Measurements from ENCODE around the gene CISH.

CISH gene

DNA sequence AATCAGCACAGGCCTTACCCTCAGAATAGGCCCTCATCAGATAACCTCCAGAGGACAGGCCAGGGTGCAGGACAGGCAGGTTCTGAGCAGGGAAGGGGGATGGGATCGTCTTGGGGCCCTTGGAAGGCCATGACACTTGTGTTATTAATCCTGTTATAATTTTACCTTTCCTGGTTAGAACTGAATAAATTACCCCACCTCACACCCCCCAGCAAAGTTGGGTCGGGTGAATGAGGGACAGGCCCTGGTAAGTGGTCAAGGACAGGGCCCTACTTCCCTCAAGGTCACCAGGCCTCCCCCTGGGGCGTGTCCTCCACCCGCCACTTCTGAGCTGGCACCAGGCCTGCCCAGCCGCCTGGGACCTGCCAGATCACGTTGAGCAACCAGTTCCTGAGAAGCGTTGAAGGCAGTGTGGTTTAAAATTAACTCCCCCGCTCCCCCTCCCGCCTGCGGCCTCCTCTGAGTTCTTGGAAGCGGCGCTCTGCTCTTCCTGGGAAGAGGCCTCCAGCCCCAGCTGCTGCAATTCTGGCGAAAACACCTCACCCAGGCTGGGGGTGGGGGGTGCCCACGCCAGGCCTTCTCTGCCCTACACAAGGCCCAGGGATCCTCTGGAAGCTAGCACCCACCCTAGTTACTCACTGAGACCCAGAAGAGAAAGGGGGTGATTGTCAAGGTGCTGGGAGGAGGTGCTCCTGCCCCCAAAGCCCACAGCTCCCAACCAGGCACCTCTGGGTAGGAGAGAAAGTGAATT lies 10.6 kb downstream of the CISH start:
- H3K27ac ChIP-seq, result peak overlapping the region; percentile 46; the same call in 1 of the 2 replicates
- no peak for DNase-seq (ENCODE audit: low read depth, low spot score)

DNA sequence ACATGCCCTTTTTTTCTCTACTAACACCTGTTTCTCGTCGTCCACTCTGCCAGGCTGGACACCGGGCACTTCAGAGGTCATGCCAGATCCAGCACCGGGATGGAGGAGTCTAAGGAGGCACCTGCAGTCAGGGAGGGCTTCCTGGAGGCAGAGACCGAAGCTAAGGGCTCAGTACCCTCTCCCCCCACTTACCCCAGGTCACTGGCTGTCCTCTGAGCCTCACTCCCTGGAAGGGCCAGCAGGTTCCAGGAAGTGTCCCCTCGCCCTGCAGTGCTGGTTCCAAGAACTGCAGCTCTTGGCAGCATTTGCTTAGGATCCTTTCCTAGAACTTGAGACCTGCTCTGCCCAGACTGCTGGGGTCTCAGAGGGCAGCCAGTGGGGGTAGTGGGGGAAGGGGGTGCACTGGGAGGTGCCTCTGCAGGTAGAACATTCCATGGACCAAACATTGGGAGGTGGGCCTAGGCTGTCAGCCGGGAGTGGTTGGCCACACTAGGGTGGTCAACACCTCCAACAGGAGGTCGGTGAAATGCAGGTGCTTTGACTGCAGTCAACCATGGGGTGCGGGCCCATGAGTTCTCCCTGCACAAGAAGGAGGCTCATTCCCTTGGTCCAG lies 11.3 kb downstream of the CISH start:
- Histone ChIP-seq H3K36me3 (ENCODE audit: insufficient read depth, low read length) (no peaks in the 10 kb centered on the region), H3K27ac (no peak overlapping the region), H3K9ac (ENCODE audit: insufficient read length) (no peak overlapping the region), H3K9me3 (ENCODE audit: low read depth, low read length) (no peaks in the 10 kb centered on the region), H3K4me3 (no peak overlapping the region)
- DNase-seq (ENCODE audit: low read depth, low spot score), result no peak
- TF ChIP-seq FOXP2 (optimal IDR thresholded peaks at IDR 0.05; ENCODE audit: control extremely low read depth, extremely low read length, insufficient read depth) (no peak), EZH2 (IDR thresholded peaks at IDR 0.05) (no peak), POLR2AphosphoS5 (IDR thresholded peaks at IDR 0.05; ENCODE audit: borderline replicate concordance, low read depth, low read length) (no peak)

More for the DNA sequence above, 10.6 kb downstream of the CISH start:
- H3K4me3 ChIP-seq, result peak overlapping the region; percentile 54; the same call in 1 of the 2 replicates
- H3K36me3 ChIP-seq (ENCODE audit: insufficient read depth, low read length), result no peaks in the 10 kb centered on the region
- H3K9me3 ChIP-seq (ENCODE audit: low read depth, low read length), result no peaks in the 10 kb centered on the region
- TF ChIP-seq POLR2AphosphoS5 (IDR thresholded peaks at IDR 0.05; ENCODE audit: borderline replicate concordance, low read depth, low read length) (no peak), EZH2 (IDR thresholded peaks at IDR 0.05) (no peak), FOXP2 (optimal IDR thresholded peaks at IDR 0.05; ENCODE audit: control extremely low read depth, extremely low read length, insufficient read depth) (no peak)
- H3K9ac ChIP-seq (ENCODE audit: insufficient read length), result peak overlapping the region; percentile 26

DNA sequence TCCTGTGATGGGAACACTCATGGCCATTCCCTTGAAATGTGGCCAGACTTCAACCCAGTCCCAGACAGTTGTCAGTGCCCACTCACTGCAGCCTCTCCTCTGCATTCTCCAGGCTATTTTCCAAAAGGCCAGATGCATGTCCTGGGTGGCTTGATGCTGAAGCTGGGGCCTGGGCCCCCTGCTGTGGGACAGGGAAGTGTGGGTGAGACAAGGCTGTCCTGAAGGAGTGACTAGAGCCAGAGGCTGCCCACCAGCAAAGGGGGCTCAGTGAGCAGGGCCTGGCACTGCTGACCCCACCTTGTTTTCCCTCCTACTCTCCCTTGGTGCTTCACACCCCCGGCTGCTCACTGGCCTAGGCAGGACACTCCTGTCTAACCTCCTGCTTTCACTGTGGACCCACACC lies 11.9 kb downstream of the CISH start:
- H3K9me3 ChIP-seq (ENCODE audit: low read depth, low read length), result no peaks in the 10 kb centered on the region
- no peaks in the 10 kb centered on the region for H3K36me3 ChIP-seq (ENCODE audit: insufficient read depth, low read length)
- H3K9ac ChIP-seq (ENCODE audit: insufficient read length), result no peak overlapping the region
- no peak overlapping the region for H3K27ac ChIP-seq
- TF ChIP-seq EZH2 (IDR thresholded peaks at IDR 0.05) (no peak), POLR2AphosphoS5 (IDR thresholded peaks at IDR 0.05; ENCODE audit: borderline replicate concordance, low read depth, low read length) (no peak), FOXP2 (optimal IDR thresholded peaks at IDR 0.05; ENCODE audit: control extremely low read depth, extremely low read length, insufficient read depth) (no peak)
- DNase-seq (ENCODE audit: low read depth, low spot score), result no peak
- H3K4me3 ChIP-seq, result no peak overlapping the region

DNA sequence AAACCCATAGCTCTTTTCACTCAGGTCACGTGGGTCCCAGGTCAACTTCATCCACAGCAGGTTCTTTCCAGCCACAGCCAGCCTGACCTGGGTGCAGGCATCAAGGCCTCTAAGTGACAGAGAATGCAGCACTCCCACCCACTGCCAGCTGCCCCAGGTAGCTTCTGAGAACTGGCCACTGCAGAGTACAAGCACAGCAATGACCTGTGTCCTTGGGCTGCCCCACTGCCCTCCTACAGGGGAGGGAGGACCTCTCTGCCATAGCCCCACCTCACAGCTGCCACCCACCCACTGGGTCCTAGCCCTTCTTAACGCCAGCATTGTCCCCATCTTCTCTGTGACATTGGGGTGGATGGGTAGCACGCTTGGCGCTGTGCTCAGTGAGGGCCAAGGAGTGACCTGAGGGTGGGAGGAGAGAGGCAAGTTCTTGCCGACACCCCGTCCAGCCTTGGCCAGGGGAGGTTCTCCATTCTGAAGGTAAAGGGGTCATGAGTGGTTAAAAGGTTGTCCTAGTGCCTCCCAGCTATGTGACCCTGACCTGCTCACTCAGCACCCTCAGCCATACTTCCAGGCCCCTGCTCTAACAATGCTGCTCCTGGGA lies 12.4 kb downstream of the CISH start:
- DNase-seq (ENCODE audit: low read depth, low spot score), result no peak
- H3K4me3 ChIP-seq, result no peak overlapping the region
- no peak overlapping the region for H3K9ac ChIP-seq (ENCODE audit: insufficient read length)
- H3K9me3 ChIP-seq (ENCODE audit: low read depth, low read length), result no peaks in the 10 kb centered on the region
- H3K27ac ChIP-seq, result no peak overlapping the region
- no peaks in the 10 kb centered on the region for H3K36me3 ChIP-seq (ENCODE audit: insufficient read depth, low read length)
- TF ChIP-seq FOXP2 (optimal IDR thresholded peaks at IDR 0.05; ENCODE audit: control extremely low read depth, extremely low read length, insufficient read depth) (no peak), EZH2 (IDR thresholded peaks at IDR 0.05) (no peak), POLR2AphosphoS5 (IDR thresholded peaks at IDR 0.05; ENCODE audit: borderline replicate concordance, low read depth, low read length) (no peak)

DNA sequence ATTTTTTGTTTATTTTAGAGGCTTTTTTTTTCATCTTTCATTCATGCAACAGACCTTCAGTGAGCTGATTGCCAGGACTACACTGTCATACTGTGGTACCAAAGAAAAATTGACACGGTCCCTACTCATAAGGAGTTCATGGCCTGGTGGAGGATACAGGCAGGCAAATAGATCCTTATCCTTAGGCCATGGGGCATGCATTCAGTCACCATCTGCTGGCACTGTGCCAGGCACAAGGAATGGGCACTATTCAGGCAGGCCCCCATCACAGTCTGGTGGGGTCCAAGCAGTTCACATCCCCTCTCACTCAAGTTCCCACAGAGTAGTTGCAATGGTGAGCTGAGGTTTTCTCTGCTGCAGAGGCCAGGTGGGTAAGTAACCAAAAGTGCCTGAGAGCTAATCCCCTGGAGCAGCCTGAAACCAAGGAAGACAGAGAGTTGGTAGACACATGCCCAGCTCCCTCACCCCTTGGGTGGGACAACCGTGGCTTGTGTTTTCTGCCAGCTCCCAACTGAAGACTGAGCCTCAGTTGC lies 17.3 kb downstream of the CISH start:
- DNase-seq (ENCODE audit: low read depth, low spot score), result no peak
- Histone ChIP-seq H3K9me3 (ENCODE audit: low read depth, low read length) (no peaks in the 10 kb centered on the region), H3K36me3 (ENCODE audit: insufficient read depth, low read length) (no peaks in the 10 kb centered on the region), H3K9ac (ENCODE audit: insufficient read length) (no peak overlapping the region), H3K4me3 (no peak overlapping the region), H3K27ac (no peak overlapping the region)
- TF ChIP-seq EZH2 (IDR thresholded peaks at IDR 0.05) (no peak), POLR2AphosphoS5 (IDR thresholded peaks at IDR 0.05; ENCODE audit: borderline replicate concordance, low read depth, low read length) (no peak), FOXP2 (optimal IDR thresholded peaks at IDR 0.05; ENCODE audit: control extremely low read depth, extremely low read length, insufficient read depth) (no peak)

DNA sequence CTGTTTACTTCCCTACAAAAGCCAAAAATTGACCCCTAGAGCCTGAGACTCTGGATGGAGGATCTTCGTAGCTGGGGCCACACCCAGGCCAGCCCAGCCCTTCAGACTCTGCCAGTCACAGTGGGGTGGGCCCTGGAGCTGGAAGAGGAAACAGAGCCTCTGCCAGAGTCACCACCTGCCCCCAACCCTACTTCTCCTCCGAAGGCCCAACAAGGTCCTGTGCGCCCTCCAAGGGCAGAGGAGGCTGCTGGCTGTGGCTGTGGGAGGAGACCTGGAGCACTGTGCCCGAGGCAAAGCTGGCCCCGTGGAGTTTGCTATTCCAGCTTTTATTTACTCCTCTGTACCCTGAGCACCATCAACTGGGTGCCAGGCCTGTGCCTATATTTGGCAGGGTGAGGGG lies 19.0 kb downstream of the CISH start:
- no peak for DNase-seq (ENCODE audit: low read depth, low spot score)
- TF ChIP-seq EZH2 (IDR thresholded peaks at IDR 0.05), result no peak
- TF ChIP-seq FOXP2 (optimal IDR thresholded peaks at IDR 0.05; ENCODE audit: control extremely low read depth, extremely low read length, insufficient read depth), result no peak
- no peak for TF ChIP-seq POLR2AphosphoS5 (IDR thresholded peaks at IDR 0.05; ENCODE audit: borderline replicate concordance, low read depth, low read length)
- no peak overlapping the region for H3K4me3 ChIP-seq

DNA sequence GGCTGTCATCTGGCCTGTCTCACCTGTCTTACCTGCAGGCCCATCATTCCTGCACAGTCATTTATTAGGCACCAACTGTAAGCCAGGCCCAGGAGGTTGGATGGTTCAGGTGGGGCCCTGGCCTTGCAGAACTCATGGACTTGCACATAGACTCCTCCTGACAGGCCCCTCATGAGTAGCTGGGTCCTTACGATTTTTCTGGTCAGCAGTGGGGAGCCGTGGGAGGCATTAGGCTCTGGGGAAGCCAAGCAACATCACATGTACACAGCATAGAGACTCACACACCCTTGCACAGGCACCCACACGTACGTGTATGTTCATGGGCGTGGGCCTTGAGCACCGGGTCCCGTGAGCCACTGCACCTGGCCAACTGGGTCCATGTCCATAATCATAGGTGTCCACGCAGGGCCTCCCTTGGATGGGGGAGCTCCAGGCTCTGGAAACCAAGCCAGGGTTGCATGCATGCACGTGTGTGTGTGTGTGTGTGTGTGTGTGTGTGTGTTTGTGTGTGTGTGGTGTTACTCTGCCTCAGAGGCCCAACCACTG lies 20.3 kb downstream of the CISH start:
- Histone ChIP-seq H3K36me3 (ENCODE audit: insufficient read depth, low read length) (no peaks in the 10 kb centered on the region), H3K9ac (ENCODE audit: insufficient read length) (no peak overlapping the region), H3K9me3 (ENCODE audit: low read depth, low read length) (no peaks in the 10 kb centered on the region), H3K4me3 (no peak overlapping the region), H3K27ac (no peak overlapping the region)
- no peak for DNase-seq (ENCODE audit: low read depth, low spot score)
- TF ChIP-seq FOXP2 (optimal IDR thresholded peaks at IDR 0.05; ENCODE audit: control extremely low read depth, extremely low read length, insufficient read depth) (no peak), POLR2AphosphoS5 (IDR thresholded peaks at IDR 0.05; ENCODE audit: borderline replicate concordance, low read depth, low read length) (no peak), EZH2 (IDR thresholded peaks at IDR 0.05) (no peak)

More for the DNA sequence above, 19.0 kb downstream of the CISH start:
- H3K9me3 ChIP-seq (ENCODE audit: low read depth, low read length), result no peaks in the 10 kb centered on the region
- H3K36me3 ChIP-seq (ENCODE audit: insufficient read depth, low read length), result no peaks in the 10 kb centered on the region
- H3K27ac ChIP-seq, result no peak overlapping the region
- H3K9ac ChIP-seq (ENCODE audit: insufficient read length), result no peak overlapping the region

Data from SK-N-MC (cell line).